HG03066 (cell line): ENCODE data around the gene PAPOLA.
"Not testable (repeated sequence)": the region's sequence is repeated elsewhere in the genome, so short reads cannot be mapped to it uniquely, and the experiment has no call there.

Experiments
- ATAC-seq: cut with Tn5 transposase; IDR thresholded peaks from one replicate; pipeline ENCODE4 v1.9.1; 2021; ENCODE audit warnings: low read depth; ENCODE audit not compliant: unreplicated experiment

The PAPOLA gene

DNA sequence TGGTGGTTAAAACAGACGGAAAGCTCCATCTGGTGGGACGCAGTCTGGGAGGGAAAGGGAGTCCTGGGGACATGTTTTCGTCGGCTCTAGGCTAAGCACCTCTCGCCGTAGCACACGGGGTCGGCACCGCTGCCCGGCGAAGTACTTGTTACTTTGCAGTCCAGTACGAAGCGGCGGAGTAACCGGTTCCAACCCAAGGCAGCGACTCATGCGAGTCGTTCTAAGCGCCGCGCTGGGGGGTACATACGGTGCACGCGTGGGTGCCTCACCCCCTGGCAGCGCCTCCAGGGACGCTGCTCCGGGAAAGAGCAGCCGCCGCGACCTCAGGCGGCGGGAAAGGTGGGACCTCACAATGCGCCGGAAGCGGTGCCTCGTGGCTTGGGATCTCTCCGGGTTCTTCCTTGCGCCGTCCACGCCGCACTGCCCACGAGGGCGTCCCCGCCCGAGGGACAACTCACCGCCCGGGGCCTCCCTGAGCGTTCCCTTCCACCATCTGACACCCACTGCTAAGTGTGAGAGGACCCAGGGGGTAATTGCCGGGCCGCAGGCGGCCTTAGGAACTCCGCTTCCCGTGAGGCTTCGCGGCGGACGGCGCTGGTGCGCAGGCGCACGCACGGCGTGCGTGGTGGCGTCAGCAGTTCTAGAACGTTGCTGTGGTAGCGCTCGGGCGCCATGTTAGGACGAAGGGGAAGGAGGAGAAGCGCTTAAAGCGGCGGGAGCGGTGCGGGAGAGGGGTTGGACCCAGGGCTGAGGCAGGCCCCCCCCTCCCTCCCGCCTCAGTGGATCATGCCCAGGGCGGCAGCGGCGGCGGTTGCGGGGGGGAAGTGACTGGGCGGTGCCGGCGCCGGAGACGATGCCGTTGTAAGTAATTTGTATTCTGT, at the start of gene PAPOLA:
TSS of gene PAPOLA (plus strand) at position 643 of the 881 bp plus-strand sequence. CDS start at position 854, 211 bp downstream.
- ATAC-seq: peak; percentile 76

DNA sequence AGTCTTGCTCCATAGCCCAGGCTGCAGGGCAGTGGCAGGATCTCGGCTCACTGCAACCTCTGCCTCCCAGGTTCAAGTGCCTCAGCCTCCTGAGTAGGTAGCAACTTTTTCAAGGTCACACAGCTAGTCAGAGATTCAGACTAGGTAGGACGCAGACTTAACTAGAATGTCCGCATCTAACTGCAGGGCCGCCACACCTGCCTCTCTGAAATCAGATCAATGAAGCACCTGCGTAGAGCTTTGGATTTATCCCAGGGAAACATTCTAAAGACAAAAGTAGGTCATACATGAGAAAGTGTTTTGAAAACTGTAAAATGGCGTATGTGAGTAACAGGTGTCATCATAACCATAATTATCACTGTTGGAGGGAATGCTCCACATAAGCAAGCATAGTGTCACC, 49.5 kb upstream of the PAPOLA start:
- ATAC-seq: no peak

DNA sequence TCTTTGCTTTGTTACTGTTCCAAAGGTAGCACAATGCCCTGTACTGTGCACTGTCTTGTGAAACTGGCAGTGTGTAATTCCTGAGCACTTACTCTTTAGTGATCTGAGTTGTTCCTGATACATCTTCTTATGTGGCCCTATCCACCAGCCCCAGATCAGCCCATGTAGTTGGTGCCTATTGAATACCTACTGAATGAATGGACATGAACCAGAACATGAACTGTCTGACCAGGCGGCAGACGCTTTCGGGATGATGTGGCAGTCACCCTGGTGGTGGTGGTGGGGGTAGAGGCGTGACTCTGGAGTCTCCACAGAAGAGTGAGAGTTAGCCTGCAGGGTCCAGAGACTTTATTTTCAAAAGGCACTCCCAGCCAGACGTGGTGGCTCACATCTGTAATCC, 46.6 kb upstream of the PAPOLA start:
- no peak for ATAC-seq

DNA sequence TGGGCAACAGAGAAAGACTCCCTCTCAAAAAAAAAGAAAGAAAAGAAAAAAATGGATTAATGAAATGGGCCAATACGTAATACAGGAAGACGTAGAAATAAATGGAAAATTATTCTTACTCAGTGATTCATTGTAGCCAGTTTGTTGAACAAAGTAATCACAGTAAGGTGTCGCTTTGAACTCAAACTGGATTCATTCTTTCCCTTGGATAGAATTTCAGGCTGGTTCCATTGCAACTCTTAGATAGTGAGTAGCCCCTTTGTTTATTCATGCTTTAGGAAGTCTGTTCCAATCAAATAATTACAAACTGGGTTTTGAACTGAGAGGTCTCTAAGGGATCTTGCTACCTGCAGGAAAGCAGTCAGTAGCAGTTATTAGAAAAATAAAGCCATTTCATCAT, 42.3 kb upstream of the PAPOLA start:
- no peak for ATAC-seq

DNA sequence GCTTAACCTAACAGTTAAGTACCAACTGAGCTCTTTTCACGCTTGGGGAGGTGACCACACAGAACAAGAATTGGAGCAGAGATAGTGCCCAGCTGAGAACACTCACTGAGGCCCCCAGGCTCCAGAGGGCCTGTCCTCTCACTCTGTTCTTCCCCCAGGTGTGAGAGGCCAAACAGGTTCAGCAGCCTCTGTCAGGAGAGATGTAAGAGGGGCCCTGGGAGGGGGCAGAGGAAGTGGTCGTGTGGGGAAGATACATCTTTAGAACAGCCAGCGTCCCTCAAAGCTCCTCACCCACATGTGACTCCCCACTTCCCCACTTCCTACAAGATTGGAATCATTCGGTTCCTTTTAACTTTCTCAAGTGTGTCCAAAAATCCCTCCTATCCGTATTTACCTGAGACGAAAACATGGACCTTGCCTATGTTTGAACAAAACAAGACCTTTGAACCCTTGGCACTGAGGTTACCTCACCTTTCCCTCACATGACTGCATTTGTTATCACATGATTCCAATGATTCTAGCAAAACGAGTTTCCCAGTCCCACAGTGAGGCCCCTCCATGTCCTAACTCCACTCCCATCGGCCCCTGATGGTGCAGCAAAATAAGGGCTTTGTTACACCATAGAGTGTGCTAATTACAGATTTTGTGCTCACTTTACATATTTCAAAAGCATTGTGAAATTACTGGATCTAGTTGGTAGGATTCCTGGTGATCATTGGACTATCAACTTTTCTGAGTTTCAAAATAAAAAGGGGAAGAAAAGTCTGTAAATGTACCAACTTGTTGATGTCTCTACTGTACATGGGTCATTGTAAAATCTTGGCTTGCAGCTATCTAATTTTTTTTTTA, 40.0 kb upstream of the PAPOLA start:
- ATAC-seq: no peak

DNA sequence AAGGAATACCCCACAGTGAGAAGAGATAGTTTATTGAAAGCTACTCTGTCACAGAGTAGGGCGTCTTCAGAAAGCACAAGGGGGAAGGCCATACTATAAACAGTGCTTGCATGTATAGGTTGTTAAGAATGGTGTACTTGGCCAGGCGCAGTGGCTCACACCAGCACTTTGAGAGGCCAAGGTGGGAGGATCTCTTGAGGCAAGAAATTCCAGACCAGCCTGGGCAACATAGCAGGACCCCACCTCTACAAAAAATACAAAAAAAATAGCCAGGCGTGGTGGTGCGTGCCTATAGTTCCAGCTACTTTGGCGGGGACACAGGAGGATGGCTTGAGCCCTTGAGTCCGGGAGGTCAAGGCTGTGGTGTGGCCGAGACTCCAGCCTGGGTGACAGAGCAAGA, 38.0 kb upstream of the PAPOLA start:
- no peak for ATAC-seq

DNA sequence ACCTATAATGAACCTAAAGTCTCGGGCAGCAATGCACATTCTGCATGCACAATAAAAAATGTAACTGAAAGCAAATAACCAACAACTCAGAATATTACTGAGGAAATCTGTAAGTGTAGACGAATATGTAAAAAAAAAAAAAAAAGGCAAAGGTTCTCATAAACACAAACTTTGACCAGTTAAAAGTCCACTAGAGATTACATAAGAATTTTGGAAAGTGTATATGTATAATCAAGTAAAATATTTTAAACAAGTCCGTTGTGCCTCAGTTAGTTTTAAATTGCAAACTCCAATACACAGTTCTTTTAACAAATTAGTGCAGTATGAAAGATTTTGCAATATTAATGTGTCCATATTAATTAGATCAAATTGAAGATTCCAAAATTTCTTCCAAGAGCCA, 35.3 kb upstream of the PAPOLA start:
- ATAC-seq: no peak

DNA sequence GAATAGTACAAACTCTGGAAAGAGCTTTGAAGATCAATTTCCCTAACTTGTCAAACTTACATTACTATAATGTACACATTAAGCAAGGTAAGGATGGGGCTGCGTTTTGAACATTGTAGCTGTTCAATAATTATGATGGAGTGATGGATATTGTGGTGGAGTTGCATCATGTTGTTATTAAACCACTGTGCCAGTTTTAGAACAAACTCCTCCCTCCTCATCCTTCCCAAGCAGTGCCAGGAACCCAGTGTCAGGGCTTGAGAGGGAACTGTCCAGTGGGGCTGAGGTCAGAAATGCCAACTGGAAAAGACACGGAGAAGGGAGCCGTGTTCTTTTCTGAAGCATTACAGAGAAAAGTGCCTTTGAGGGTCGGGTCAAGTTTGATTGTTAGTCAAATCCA, 31.9 kb upstream of the PAPOLA start:
- ATAC-seq: no peak

DNA sequence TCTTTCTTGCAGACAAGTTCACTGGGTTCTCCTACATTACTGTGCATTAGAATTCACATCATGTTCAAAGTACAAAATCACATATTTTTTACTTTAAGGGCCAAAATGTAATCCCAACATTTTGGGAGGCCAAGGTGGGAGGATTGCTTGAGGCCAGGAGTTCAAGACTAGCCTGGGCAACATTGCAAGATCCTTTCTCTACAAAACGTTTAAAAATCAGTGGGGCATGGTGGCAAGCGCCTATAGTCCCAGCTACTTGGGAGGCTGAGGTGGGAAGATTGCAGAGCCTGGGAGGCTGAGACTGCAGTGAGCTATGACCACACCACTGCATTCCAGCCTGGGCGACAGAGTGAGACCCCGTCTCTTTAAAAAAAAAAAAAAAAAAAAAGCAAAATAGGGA, 31.2 kb upstream of the PAPOLA start:
- ATAC-seq: not testable (repeated sequence)

DNA sequence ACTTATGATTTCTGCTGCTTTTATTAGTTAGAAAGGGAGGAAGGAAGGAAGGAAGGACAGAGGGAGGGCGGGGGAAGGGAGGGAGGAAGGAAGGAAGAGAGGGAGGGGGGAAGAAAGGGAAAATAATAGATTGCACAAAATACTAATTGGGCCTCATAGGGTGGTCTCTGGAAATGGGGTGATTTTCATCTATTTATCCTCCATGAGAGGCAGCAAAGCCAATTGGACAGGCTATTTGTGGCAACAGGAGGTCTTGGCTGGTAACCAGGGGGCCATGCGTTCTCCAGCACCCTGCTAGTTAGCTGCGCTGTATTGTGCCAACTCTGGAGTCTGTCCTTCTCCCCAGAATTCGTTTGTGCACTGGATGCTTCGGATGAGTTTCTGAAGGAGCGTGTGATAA, 24.1 kb upstream of the PAPOLA start:
- ATAC-seq: no peak

DNA sequence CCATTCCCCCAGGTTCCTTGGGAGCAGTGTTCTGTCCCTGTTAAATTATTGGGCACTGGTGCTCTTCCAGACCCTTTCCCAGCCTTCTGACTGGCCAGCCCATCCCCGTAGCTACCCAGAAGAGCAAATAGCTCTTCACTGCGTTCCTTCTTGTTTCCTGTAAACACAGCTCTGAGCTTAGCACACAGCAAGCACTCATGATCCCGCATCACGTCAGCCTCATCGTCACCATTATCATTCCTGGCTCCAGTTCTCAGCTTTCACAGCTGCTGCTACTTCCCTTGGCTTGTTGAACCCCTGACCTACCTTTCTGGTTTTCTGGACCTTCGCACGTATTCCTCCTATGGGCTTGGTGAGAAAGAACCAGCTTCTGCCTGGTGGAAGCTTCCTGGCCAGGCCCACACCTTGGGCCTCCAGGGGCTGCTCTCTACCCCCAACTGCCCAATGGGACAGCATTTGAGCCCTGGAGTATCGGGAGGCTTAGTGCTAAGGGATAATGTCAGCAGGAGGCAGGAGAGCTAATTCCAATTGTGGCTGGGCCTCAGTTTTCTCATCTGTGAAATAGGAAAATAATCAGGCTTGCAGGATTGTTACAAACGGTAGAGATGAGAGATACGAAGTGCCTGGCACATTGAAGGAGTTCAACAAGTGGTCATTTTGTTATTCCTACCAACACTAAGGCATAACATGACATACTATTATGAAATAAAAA, 22.6 kb upstream of the PAPOLA start:
- ATAC-seq: no peak

DNA sequence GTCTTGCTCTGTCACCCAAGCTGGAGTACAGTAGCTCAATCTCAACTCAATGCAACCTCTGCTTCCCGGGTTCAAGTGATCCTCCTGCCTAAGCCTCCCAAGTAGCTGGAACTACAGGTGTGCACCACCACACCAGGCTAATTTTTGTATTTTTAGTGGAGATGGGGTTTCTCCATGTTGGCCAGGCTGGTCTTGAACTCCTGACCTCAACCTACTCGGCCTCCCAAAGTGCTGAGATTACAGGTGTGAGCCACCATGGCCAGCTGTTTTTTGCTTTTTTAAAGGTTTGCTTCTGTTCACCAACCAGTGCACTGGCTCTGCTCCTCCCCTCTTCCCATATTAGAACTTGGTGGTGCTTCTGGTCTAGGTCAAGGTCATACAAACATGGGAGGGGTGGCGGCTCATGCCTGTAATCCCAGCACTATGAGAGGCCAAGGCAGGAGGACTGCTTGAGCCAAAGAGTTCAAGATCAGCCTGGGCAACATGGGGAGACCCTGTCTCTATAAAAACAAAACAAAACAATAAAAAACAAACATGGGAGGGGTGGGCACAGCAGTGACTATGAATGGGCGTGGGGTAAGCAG, 20.4 kb upstream of the PAPOLA start:
- no peak for ATAC-seq

DNA sequence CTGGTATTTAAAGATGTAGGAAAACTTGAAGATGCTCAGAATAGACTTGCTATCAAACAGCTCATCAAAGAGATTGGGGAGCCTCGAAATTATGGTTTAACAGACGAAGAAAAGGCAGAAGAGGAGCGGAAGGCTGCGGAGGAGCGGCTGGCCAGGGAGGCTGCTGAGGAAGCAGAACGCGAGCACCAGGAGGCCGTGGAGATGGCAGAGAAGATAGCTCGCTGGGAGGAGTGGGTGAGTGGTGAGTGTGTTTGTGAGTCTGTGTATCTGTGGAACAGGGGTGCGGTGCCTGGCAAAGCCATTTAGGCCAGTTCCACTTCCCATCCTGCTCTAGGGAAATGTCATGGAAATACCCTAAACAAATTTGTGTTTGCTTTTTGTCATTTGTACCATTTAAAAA, 19.2 kb upstream of the PAPOLA start:
- ATAC-seq: no peak

DNA sequence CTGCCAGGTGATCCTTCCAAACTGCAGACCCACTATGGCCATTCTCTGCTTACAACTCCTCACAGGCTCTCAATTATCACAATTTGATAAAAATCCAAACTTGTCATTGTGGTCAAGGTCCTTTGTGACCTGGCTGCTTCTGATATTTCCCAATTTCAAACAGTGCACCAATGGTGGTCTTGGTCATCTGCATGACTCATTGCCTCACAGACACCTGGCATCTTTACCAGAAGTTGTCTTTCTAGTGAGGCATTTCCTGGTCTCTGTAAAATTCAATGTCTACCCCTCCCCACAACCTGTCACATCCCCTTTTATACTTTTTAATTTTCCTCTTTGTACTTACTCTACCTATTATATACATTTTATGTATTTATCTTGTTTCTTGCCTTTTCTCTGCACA, 17.8 kb upstream of the PAPOLA start:
- ATAC-seq: no peak

DNA sequence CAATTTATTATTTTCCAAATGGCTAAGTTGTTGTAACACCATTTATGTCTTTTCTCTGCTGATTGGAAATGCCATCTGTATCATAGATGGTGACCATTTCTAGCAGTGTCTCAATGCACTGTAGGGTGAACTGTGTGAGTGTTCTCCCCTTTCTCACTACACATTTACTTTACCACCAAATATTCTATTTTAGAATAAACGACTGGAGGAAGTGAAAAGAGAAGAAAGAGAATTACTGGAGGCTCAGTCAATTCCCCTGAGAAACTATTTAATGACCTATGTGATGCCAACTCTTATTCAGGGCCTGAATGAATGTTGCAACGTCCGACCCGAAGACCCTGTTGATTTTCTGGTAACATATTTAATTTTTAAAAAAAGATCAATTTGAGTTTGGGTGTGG, 15.5 kb upstream of the PAPOLA start:
- peak; percentile 82 for ATAC-seq

DNA sequence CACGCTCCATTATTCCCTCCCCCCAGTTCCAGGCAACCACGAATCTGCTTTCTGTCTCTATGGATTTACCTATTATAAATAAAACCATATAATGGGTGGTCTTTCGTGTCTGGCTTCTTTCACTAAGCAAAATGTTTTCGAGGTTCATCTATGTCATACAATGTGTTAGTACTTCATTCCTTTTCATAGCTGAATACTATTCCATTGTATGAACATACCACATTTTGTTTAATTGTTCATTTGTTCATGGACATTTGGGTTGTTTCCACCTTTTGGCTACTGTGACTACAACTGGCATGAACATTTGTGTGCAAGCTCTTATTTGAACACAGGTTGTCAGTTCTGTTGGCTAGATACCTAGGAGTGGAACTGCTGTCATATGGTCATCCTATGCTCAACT, 12.9 kb upstream of the PAPOLA start:
- ATAC-seq: no peak

DNA sequence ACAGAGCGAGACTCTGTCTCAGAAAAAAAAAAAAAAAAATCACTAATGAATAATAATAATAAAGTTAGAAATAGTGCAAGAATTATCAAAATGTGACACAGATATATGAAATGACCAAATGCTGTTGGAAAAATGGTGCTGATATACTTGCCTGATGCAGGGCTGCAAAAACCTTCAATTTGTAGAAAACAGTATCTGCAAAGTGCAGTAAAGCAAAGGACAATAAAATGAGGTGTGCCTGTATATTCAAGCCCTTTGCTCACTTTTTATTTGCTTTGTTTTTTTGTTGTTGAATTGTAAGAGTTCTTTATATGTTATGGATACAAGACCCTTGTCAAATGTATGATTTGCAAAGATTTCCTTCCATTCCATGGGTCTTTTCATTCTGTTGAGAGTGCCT, 9.0 kb upstream of the PAPOLA start:
- no peak for ATAC-seq

DNA sequence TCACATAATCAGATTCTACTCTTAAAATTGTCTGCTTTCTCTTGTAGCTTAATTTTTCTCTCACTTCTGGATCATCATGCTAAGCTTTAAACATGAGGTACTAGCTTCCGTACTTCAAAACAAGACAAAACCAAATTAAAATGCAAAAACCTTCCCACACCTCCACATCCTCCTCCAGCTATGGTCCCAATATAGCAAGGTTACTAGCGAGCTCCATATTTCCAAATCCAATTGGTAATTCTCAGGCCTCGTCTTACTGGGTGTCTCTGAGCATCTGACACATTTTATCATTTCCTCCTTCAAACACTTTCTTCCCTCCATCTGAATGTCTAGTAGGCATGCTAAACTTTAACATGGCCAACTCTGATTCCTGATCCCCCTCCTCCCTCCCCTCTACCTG, 7.9 kb upstream of the PAPOLA start:
- no peak for ATAC-seq

DNA sequence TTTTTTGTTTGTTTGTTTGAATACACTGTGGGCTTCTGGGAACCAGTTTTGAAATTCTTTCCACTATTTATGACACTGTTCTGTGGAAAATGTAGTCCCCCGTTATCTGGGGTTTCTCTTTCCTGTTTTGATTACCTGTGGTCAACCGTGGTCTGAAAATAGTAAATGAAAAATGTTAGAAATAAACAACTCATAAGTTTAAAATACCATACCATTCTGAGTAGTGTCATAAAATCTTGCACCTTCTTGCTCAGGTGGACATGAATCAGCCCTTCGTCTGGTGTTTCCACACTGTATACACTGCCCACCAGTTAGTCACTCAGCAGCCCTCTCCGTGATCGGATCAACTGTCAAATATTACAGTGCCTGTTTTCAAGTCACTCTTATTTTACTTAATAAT, 5.1 kb upstream of the PAPOLA start:
- peak; percentile 53 for ATAC-seq

DNA sequence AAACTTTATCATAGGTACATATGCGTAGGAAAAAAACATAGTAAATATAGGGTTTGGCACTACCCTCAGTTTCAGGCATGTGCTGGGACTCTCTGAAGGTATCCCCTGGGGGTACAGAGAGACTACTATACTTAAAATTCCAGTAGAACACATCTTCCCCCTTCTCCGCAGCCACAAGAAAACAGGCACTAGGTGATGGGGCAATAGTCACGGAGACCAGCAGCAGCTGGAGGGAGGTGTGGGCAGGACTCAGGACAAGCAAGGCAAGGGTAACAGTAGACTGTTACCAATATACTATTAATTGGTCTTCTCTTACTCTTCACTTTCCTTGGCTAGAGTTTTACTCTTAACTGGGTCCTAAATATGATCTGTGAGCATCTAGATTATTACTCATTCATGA, 4.6 kb upstream of the PAPOLA start:
- ATAC-seq: no peak
